Measurements from ENCODE around the gene RBM10.

RBM10 gene

GRCh38 chrX:47181301-47181700, 36.3 kb downstream of the RBM10 start:
- no peak for TF ChIP-seq FOXP2 (optimal IDR thresholded peaks at IDR 0.05; ENCODE audit: borderline replicate concordance, extremely low read depth, extremely low read length, insufficient read depth)
- no peak for TF ChIP-seq REST (IDR thresholded peaks at IDR 0.05; ENCODE audit: insufficient read depth in 1 of 2, low read depth in 2 of 2, low read length in 2 of 2)
- TF ChIP-seq POLR2AphosphoS5 (IDR thresholded peaks at IDR 0.05; ENCODE audit: low read depth, low read length): no peak
- no peak for TF ChIP-seq TAF1 (IDR thresholded peaks at IDR 0.05; ENCODE audit: borderline replicate concordance, insufficient read depth, low read length)
- TF ChIP-seq SIN3A (IDR thresholded peaks at IDR 0.05; ENCODE audit: borderline replicate concordance, insufficient read depth, low read length): no peak

DNA sequence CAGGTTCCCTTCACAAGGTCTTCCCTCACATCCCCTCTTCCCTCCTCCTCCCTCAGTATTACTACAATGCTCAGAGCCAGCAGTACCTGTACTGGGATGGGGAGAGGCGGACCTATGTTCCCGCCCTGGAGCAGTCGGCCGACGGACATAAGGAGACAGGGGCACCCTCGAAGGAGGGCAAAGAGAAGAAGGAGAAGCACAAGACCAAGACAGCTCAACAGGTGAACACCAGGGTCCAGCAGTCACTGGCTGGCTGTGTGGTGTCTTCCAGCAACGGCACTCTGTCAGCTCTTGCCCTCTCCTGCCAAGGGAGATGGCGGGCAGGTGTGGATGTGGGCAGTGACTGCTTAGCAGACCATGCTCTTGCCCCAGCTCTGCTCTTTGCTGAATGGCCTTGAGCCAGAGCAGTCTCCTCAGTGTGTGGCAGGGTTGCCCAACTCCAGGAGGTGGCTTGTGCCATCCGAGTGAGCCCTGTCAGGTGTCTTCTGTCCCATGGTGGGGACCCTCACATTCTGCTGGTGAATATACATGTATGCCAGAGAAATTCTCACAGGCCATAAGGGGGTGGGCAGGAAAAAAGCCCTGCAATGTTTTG, 37.2 kb downstream of the RBM10 start:
- TF ChIP-seq POLR2AphosphoS5 (IDR thresholded peaks at IDR 0.05; ENCODE audit: low read depth, low read length) (no peak), FOXP2 (optimal IDR thresholded peaks at IDR 0.05; ENCODE audit: borderline replicate concordance, extremely low read depth, extremely low read length, insufficient read depth) (no peak), REST (IDR thresholded peaks at IDR 0.05; ENCODE audit: insufficient read depth in 1 of 2, low read depth in 2 of 2, low read length in 2 of 2) (no peak), TAF1 (IDR thresholded peaks at IDR 0.05; ENCODE audit: borderline replicate concordance, insufficient read depth, low read length) (no peak), SIN3A (IDR thresholded peaks at IDR 0.05; ENCODE audit: borderline replicate concordance, insufficient read depth, low read length) (no peak)

- no peak for TF ChIP-seq REST (IDR thresholded peaks at IDR 0.05; ENCODE audit: insufficient read depth in 1 of 2, low read depth in 2 of 2, low read length in 2 of 2)
These were observed 39.5 kb downstream of the RBM10 start for GRCh38 chrX:47184486-47184885.

- no peak for TF ChIP-seq REST (IDR thresholded peaks at IDR 0.05; ENCODE audit: insufficient read depth in 1 of 2, low read depth in 2 of 2, low read length in 2 of 2)
- TF ChIP-seq SIN3A (IDR thresholded peaks at IDR 0.05; ENCODE audit: borderline replicate concordance, insufficient read depth, low read length): no peak
- no peak for TF ChIP-seq TAF1 (IDR thresholded peaks at IDR 0.05; ENCODE audit: borderline replicate concordance, insufficient read depth, low read length)
- no peak for TF ChIP-seq FOXP2 (optimal IDR thresholded peaks at IDR 0.05; ENCODE audit: borderline replicate concordance, extremely low read depth, extremely low read length, insufficient read depth)
- TF ChIP-seq POLR2AphosphoS5 (IDR thresholded peaks at IDR 0.05; ENCODE audit: low read depth, low read length): no peak
These were observed 40.2 kb downstream of the RBM10 start for GRCh38 chrX:47185241-47185640.

- TF ChIP-seq REST (IDR thresholded peaks at IDR 0.05; ENCODE audit: insufficient read depth in 1 of 2, low read depth in 2 of 2, low read length in 2 of 2): no peak
- TF ChIP-seq TAF1 (IDR thresholded peaks at IDR 0.05; ENCODE audit: borderline replicate concordance, insufficient read depth, low read length): no peak
- TF ChIP-seq POLR2AphosphoS5 (IDR thresholded peaks at IDR 0.05; ENCODE audit: low read depth, low read length): no peak
- no peak for TF ChIP-seq FOXP2 (optimal IDR thresholded peaks at IDR 0.05; ENCODE audit: borderline replicate concordance, extremely low read depth, extremely low read length, insufficient read depth)
- no peak for TF ChIP-seq SIN3A (IDR thresholded peaks at IDR 0.05; ENCODE audit: borderline replicate concordance, insufficient read depth, low read length)
These were observed 41.2 kb downstream of the RBM10 start for GRCh38 chrX:47186096-47186740.

Data from PFSK-1 (cell line).